Panc1 (cell line): Measurements from ENCODE around the gene PDCD2L. TPM values are rescaled to one million over a fixed set of nuclear protein-coding genes. Genes with fewer than 3 reads are reported as not detected.

Experiments used
- ATAC-seq: fragments of 200-7000 bp; cut with Tn5 transposase; 2 replicates; pipeline ENCODE4 v1.9.1; 2020; ENCODE audit warnings: mild to moderate bottlenecking, moderate library complexity
- BruUV-seq: library from RNA; stranded (reverse); fragments of 400-500 nt; replicated peaks from 2 replicates; lab custom pipeline; 2021; lab: Mats Ljungman, UMichigan
- CTCF ChIA-PET: fragments of 300-600 bp; sonication (Branson Sonifier 250); formaldehyde crosslinking; loops from one replicate; lab custom pipeline; 2022; ENCODE audit warnings: antibody characterized with exemption; lab: Charles Lee
- POLR2A ChIA-PET: fragments of 300-600 bp; sonication (Branson Sonifier 250); formaldehyde crosslinking; loops from one replicate; lab custom pipeline; 2022; ENCODE audit warnings: antibody characterized with exemption; lab: Charles Lee
- DNase-seq: peaks from one replicate; pipeline ENCODE4 v3.0.0-alpha.2; 2010; ENCODE audit warnings: low read depth, low spot score
- H3K27ac ChIP-seq: 2 replicates; pipeline ENCODE4 v1.5.1; 2011; ENCODE audit warnings: mild to moderate bottlenecking, low read length, inconsistent platforms
- H3K27me3 ChIP-seq: fragments of 200-500 bp; sonication (Bioruptor generic); 2 replicates; pipeline ENCODE4 v1.6.0; 2014; ENCODE audit warnings: low read length, inconsistent platforms; ENCODE audit not compliant: control insufficient read depth, insufficient read depth
- H3K36me3 ChIP-seq: fragments of 200-500 bp; sonication (Bioruptor generic); 2 replicates; pipeline ENCODE4 v1.5.1; 2014; ENCODE audit warnings: inconsistent platforms, mild to moderate bottlenecking, low read length, moderate library complexity; ENCODE audit not compliant: control insufficient read depth, insufficient read depth
- H3K4me1 ChIP-seq: 2 replicates; pipeline ENCODE4 v1.5.1; 2011; ENCODE audit warnings: inconsistent platforms, mild to moderate bottlenecking, low read length, moderate library complexity; ENCODE audit not compliant: control insufficient read depth, insufficient read depth
- H3K4me3 ChIP-seq, 2 experiments: 2 replicates each; pipeline ENCODE4 v1.5.1; 2011 to 2012; ENCODE audit warnings: low read depth in 2 of 2, low read length in 2 of 2, mild to moderate bottlenecking in 2 of 2, inconsistent platforms in 1 of 2, moderate library complexity in 1 of 2
- H3K9me3 ChIP-seq: fragments of 200-500 bp; sonication (Bioruptor generic); 2 replicates; pipeline ENCODE4 v1.5.1; 2014; ENCODE audit warnings: low read depth, mild to moderate bottlenecking, inconsistent platforms, low read length, moderate library complexity; ENCODE audit not compliant: control insufficient read depth, insufficient read depth
- CTCF ChIP-seq: fragments of 450-650 bp; IDR thresholded peaks from 2 replicates; pipeline ENCODE4 v1.5.1; 2017; ENCODE audit warnings: mild to moderate bottlenecking
- POLR2AphosphoS5 ChIP-seq: IDR thresholded peaks from 2 replicates; pipeline ENCODE4 v1.6.1; 2012; ENCODE audit warnings: mild to moderate bottlenecking, low read depth, low read length, moderate library complexity
- REST ChIP-seq, 2 experiments: IDR thresholded peaks; 2 replicates each; pipeline ENCODE4 v1.6.1; 2011 to 2012; ENCODE audit warnings: low read depth in 2 of 2, control low read depth in 1 of 2, low read length in 1 of 2, mild to moderate bottlenecking in 1 of 2, moderate library complexity in 1 of 2; ENCODE audit not compliant: insufficient read depth in 1 of 2
- SIN3A ChIP-seq: IDR thresholded peaks from 2 replicates; pipeline ENCODE4 v1.6.1; 2012; ENCODE audit warnings: low read depth, mild to moderate bottlenecking, low read length, moderate library complexity, borderline replicate concordance; ENCODE audit not compliant: insufficient read depth
- TCF7L2 ChIP-seq: IDR thresholded peaks from 2 replicates; pipeline ENCODE4 v1.6.1; 2011; ENCODE audit warnings: mild to moderate bottlenecking, low read depth, low read length, inconsistent platforms
- in situ Hi-C: cut with HindIII; loops from 2 replicates; pipeline ENCODE4 v1.10.0; 2016; ENCODE audit warnings: low sequenced_read_pairs, low pct_unique_long_range_greater_than_20kb
- intact Hi-C: fragments of 100-400 bp; cut with micrococcal nuclease; formaldehyde crosslinking; loops from one replicate; pipeline ENCODE4 v1.10.0; 2022; ENCODE audit not compliant: unreplicated experiment
- total RNA-seq: library from RNA; stranded (reverse); gene quantifications from one replicate; pipeline ENCODE4 v1.2.1, GENCODE V29; 2021; ENCODE audit not compliant: unreplicated experiment

PDCD2L gene
- total RNA-seq, 1 experiment from 2014 or later = 36.4 TPM

- Histone ChIP-seq H3K36me3 (peaks cover 47% of the 10 kb centered on the region), H3K27ac (no peak overlapping the region), H3K27me3 (no peaks in the 10 kb centered on the region), H3K4me3 (no peak overlapping the region), H3K9me3 (no peaks in the 10 kb centered on the region), H3K4me1 (peaks cover 1% of the 10 kb centered on the region)
- TF ChIP-seq POLR2AphosphoS5 = no peak
- TF ChIP-seq TCF7L2 = no peak
- TF ChIP-seq CTCF = no peak
- TF ChIP-seq SIN3A = no peak
- no peak for TF ChIP-seq REST (IDR thresholded peaks at IDR 0.05; ENCODE audit: insufficient read depth in 1 of 2, low read depth in 2 of 2, low read length in 1 of 2)
- DNase-seq (no peak), ATAC-seq (no peak)
- in situ Hi-C loops = no loop called here
- intact Hi-C loops = no loop called here
- CTCF ChIA-PET = no interaction called here
- POLR2A ChIA-PET = no interaction called here
- no TSS peak for BruUV-seq
Observed at GRCh38 chr19:34436716-34437115, 32.5 kb downstream of the PDCD2L start.

- Histone ChIP-seq H3K9me3 (no peaks in the 10 kb centered on the region), H3K4me3 (no peak overlapping the region), H3K36me3 (peaks cover 49% of the 10 kb centered on the region), H3K4me1 (no peaks in the 10 kb centered on the region), H3K27ac (no peak overlapping the region), H3K27me3 (no peaks in the 10 kb centered on the region)
- CTCF ChIA-PET = no interaction called here
- TF ChIP-seq TCF7L2 (no peak), POLR2AphosphoS5 (no peak), CTCF (no peak), REST (IDR thresholded peaks at IDR 0.05; ENCODE audit: insufficient read depth in 1 of 2, low read depth in 2 of 2, low read length in 1 of 2) (no peak), SIN3A (no peak)
- ATAC-seq (no peak), DNase-seq (no peak)
- BruUV-seq = no TSS peak
- POLR2A ChIA-PET = interaction anchor here (0.7 kb wide), 1 partner anchor 1543 kb away, joined by 11 read pairs; no protein-coding TSS in a partner anchor
- in situ Hi-C loops = no loop called here
- intact Hi-C loops = no loop called here
Observed at GRCh38 chr19:34448191-34448590, 44.0 kb downstream of the PDCD2L start.
